Neural progenitor cell (in vitro differentiated cells): Measurements from ENCODE around the gene ACY1. TPM values are rescaled to one million over a fixed set of nuclear protein-coding genes. Genes with fewer than 3 reads are reported as not detected.

ENCODE experiments used
- DNase-seq: peaks from one replicate; pipeline ENCODE4 v3.0.0-alpha.2; 2016; ENCODE audit warnings: low spot score
- H2AFZ ChIP-seq: fragments of 200-600 bp; sonication (generic); replicated peaks from 2 replicates; pipeline ENCODE4 v1.6.1; 2016; ENCODE audit warnings: antibody characterized with exemption
- H3F3A ChIP-seq: fragments of 200-600 bp; sonication (generic); 2 replicates; pipeline ENCODE4 v1.6.1; 2016; ENCODE audit warnings: antibody characterized with exemption, low read depth
- H3K27ac ChIP-seq: fragments of 200-600 bp; sonication (generic); 2 replicates; pipeline ENCODE4 v1.5.1; 2016; ENCODE audit warnings: mild to moderate bottlenecking
- H3K27me3 ChIP-seq: fragments of 200-600 bp; sonication (generic); 2 replicates; pipeline ENCODE4 v1.6.1; 2016; ENCODE audit warnings: mild to moderate bottlenecking, moderate library complexity
- H3K36me3 ChIP-seq: fragments of 200-600 bp; sonication (generic); 2 replicates; pipeline ENCODE4 v1.5.1; 2016
- H3K4me1 ChIP-seq: fragments of 200-600 bp; sonication (generic); 2 replicates; pipeline ENCODE4 v1.6.1; 2016; ENCODE audit warnings: mixed run types
- H3K4me2 ChIP-seq: fragments of 200-600 bp; sonication (generic); 2 replicates; pipeline ENCODE4 v1.6.1; 2016
- H3K4me3 ChIP-seq: fragments of 200-600 bp; sonication (generic); 2 replicates; pipeline ENCODE4 v1.5.1; 2016
- H3K79me2 ChIP-seq: fragments of 200-600 bp; sonication (generic); 2 replicates; pipeline ENCODE4 v1.6.1; 2016; ENCODE audit warnings: low read depth
- H3K9ac ChIP-seq: fragments of 200-600 bp; sonication (generic); 2 replicates; pipeline ENCODE4 v1.6.1; 2016
- H3K9me3 ChIP-seq: fragments of 200-600 bp; sonication (generic); 2 replicates; pipeline ENCODE4 v1.5.1; 2016; ENCODE audit warnings: low read depth
- H4K20me1 ChIP-seq: fragments of 200-600 bp; sonication (generic); 2 replicates; pipeline ENCODE4 v1.6.1; 2016; ENCODE audit warnings: low read depth
- H3K27ac Mint-ChIP-seq: 3 replicates; pipeline ENCODE4 v1.8.0; 2021; ENCODE audit warnings: mixed read lengths
- H3K27me3 Mint-ChIP-seq: 2 replicates; pipeline ENCODE4 v1.8.0; 2022; ENCODE audit warnings: low read depth, mild to moderate bottlenecking, inconsistent platforms, moderate library complexity, mixed read lengths; ENCODE audit not compliant: insufficient read depth
- H3K36me3 Mint-ChIP-seq: 3 replicates; pipeline ENCODE4 v1.8.0; 2021; ENCODE audit warnings: mixed read lengths
- H3K4me1 Mint-ChIP-seq: 3 replicates; pipeline ENCODE4 v1.8.0; 2021; ENCODE audit warnings: mixed read lengths
- H3K4me3 Mint-ChIP-seq: 3 replicates; pipeline ENCODE4 v1.8.0; 2021; ENCODE audit warnings: mild to moderate bottlenecking, moderate library complexity, mixed read lengths
- H3K9me3 Mint-ChIP-seq: 3 replicates; pipeline ENCODE4 v1.8.0; 2020; ENCODE audit warnings: mixed read lengths
- CTCF ChIP-seq: fragments of 200-600 bp; sonication (generic); IDR thresholded peaks from 2 replicates; pipeline ENCODE4 v1.5.1; 2017; ENCODE audit warnings: antibody characterized with exemption, mild to moderate bottlenecking
- EZH2 ChIP-seq: fragments of 200-600 bp; sonication (generic); IDR thresholded peaks from 2 replicates; pipeline ENCODE4 v1.6.1; 2017; ENCODE audit warnings: antibody characterized with exemption, mild to moderate bottlenecking, moderate library complexity
- EZH2phosphoT487 ChIP-seq: fragments of 200-600 bp; sonication (generic); IDR thresholded peaks from 2 replicates; pipeline ENCODE4 v1.6.1; 2017; ENCODE audit warnings: antibody characterized with exemption
- total RNA-seq: library from RNA; depleted of rRNA; stranded (reverse); fragments of >200 nt; gene quantifications from 2 replicates; pipeline ENCODE4 v1.2.3, GENCODE V29; 2015; ENCODE audit warnings: low replicate concordance

Gene ACY1
- total RNA-seq, 1 donor from 2014 or later, result 17.3 TPM

DNA sequence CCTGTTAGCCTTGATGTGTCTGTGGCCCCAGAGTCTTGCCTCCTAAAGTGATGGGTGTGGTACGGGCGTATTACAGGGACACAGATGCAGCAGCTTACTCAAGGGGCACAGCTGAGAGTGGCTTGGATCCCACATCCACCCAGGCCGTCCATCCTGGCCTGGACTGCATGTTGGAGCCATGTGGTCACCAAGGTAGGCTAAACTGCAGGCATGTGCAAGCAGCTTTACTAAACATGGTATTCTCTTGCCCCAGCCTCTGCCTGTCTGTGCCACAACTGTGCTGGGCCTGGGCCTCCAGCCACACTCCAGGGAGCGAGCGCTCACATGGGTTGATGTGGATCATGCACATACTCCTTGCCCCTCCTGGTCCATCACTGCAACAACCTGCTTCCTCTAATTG, 34.2 kb upstream of the ACY1 start:
- TF ChIP-seq EZH2, result no peak
- no peak for TF ChIP-seq CTCF
- no peak for TF ChIP-seq EZH2phosphoT487
- Histone ChIP-seq H3K9ac (no peak overlapping the region), H3K27ac (no peak overlapping the region), H3K27me3 (peaks cover 60% of the 10 kb centered on the region), H3K79me2 (no peaks in the 10 kb centered on the region), H3K4me1 (peaks cover 4% of the 10 kb centered on the region), H3K4me2 (no peak overlapping the region), H4K20me1 (no peaks in the 10 kb centered on the region), H3F3A (no peaks in the 10 kb centered on the region), H3K9me3 (no peaks in the 10 kb centered on the region), H3K4me3 (no peak overlapping the region), H3K36me3 (no peaks in the 10 kb centered on the region), H2AFZ (no peak overlapping the region)
- H3K27ac Mint-ChIP-seq, result no peak overlapping the region
- peaks cover 6% of the 10 kb centered on the region for H3K27me3 Mint-ChIP-seq
- no peaks in the 10 kb centered on the region for H3K9me3 Mint-ChIP-seq
- H3K4me3 Mint-ChIP-seq, result no peak overlapping the region
- H3K4me1 Mint-ChIP-seq, result peaks cover 10% of the 10 kb centered on the region
- DNase-seq, result no peak
- no peaks in the 10 kb centered on the region for H3K36me3 Mint-ChIP-seq

DNA sequence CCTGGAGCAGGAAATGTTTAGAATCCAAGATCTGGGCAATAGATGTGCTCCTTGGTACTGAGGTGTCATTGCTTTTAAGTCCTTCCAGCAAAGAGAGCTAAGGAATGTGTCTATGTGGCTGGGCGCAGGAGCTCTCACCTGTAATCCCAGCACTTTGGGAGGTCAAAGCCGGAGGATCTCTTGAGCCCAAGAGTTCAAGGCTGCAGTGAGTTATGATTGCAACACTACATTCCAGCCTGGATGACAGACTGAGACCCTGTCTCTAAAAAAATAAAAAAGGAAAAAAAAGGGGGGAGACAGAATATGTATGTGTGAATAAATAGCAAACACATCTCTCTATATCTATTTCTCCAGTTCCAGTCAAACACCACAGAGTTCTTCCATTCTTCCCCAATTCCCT, 32.4 kb upstream of the ACY1 start:
- Histone ChIP-seq H4K20me1 (peaks cover 8% of the 10 kb centered on the region), H3K27ac (no peak overlapping the region), H3K4me2 (no peak overlapping the region), H3K4me1 (peaks cover 4% of the 10 kb centered on the region), H3K9ac (no peak overlapping the region), H3K36me3 (no peaks in the 10 kb centered on the region), H3K27me3 (peaks cover 77% of the 10 kb centered on the region), H3K9me3 (no peaks in the 10 kb centered on the region), H3F3A (peaks cover 6% of the 10 kb centered on the region), H3K79me2 (no peaks in the 10 kb centered on the region), H2AFZ (no peak overlapping the region), H3K4me3 (no peak overlapping the region)
- TF ChIP-seq EZH2phosphoT487 (no peak), EZH2 (no peak), CTCF (no peak)
- Mint-ChIP-seq H3K9me3 (no peaks in the 10 kb centered on the region), H3K27me3 (peaks cover 6% of the 10 kb centered on the region), H3K4me1 (peaks cover 10% of the 10 kb centered on the region), H3K4me3 (no peak overlapping the region), H3K27ac (no peak overlapping the region), H3K36me3 (no peaks in the 10 kb centered on the region)
- DNase-seq, result no peak

DNA sequence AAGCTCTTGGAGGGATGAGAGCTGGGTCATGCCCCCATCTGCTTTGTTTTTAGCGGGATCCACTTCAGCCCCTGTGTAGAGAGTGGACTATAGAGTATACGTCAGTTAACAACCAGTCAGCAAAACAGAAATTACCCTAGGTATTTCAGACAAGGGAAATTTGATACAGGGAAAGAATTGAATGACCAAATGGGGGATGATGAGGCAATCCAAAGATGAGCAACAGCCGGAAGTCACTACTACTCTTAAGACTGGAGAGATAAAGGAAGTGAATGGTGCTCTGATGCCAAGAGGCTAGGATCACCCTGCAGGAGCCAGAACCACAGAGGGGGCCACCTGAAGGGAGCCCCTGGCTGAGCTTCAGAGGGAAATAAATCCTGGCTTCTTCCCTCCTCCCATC, 29.9 kb upstream of the ACY1 start:
- Histone ChIP-seq H3K27ac (no peak overlapping the region), H3K4me2 (no peak overlapping the region), H3K4me3 (no peak overlapping the region), H3K27me3 (peaks cover 84% of the 10 kb centered on the region), H3K36me3 (no peaks in the 10 kb centered on the region), H3K4me1 (peaks cover 13% of the 10 kb centered on the region), H3K9me3 (no peaks in the 10 kb centered on the region), H4K20me1 (peaks cover 17% of the 10 kb centered on the region), H2AFZ (no peak overlapping the region), H3K79me2 (no peaks in the 10 kb centered on the region), H3F3A (peaks cover 21% of the 10 kb centered on the region), H3K9ac (no peak overlapping the region)
- Mint-ChIP-seq H3K36me3 (peaks cover 3% of the 10 kb centered on the region), H3K27me3 (peaks cover 4% of the 10 kb centered on the region), H3K27ac (no peak overlapping the region), H3K9me3 (no peaks in the 10 kb centered on the region), H3K4me1 (peaks cover 10% of the 10 kb centered on the region), H3K4me3 (no peak overlapping the region)
- no peak for DNase-seq
- TF ChIP-seq EZH2phosphoT487 (no peak), CTCF (no peak), EZH2 (no peak)
